ACC112 (cell line): Measurements from ENCODE around the gene ACSF3.
"Not testable (repeated sequence)": the region's sequence is repeated elsewhere in the genome, so short reads cannot be mapped to it uniquely, and the experiment has no call there.

Source experiments
- H2AFZ ChIP-seq: fragments of 200-600 bp; sonication (generic); one replicate; pipeline ENCODE4 v1.6.0; 2017; ENCODE audit warnings: antibody characterized with exemption, low read length; ENCODE audit not compliant: unreplicated experiment
- H3K27ac ChIP-seq: fragments of 200-600 bp; sonication (generic); 2 replicates; pipeline ENCODE4 v1.5.1; 2014; ENCODE audit warnings: low read depth, mild to moderate bottlenecking, antibody characterized with exemption, low read length, moderate library complexity
- H3K27me3 ChIP-seq: fragments of 200-600 bp; sonication (generic); 2 replicates; pipeline ENCODE4 v1.6.1; 2014; ENCODE audit warnings: mild to moderate bottlenecking, antibody characterized with exemption, low read length, moderate library complexity, mixed read lengths; ENCODE audit not compliant: insufficient read depth
- H3K36me3 ChIP-seq: fragments of 200-600 bp; sonication (generic); 2 replicates; pipeline ENCODE4 v1.6.1; 2016; ENCODE audit warnings: mild to moderate bottlenecking, antibody characterized with exemption, low read length, moderate library complexity, mixed read lengths; ENCODE audit not compliant: insufficient read depth
- H3K4me1 ChIP-seq: fragments of 200-600 bp; sonication (generic); one replicate; pipeline ENCODE4 v1.6.1; 2016; ENCODE audit warnings: low read length, mixed read lengths; ENCODE audit not compliant: insufficient read depth, unreplicated experiment, control insufficient read depth
- H3K4me3 ChIP-seq: fragments of 200-600 bp; sonication (generic); 2 replicates; pipeline ENCODE4 v1.5.1; 2014; ENCODE audit warnings: mild to moderate bottlenecking, low read depth, low read length
- H3K79me2 ChIP-seq: fragments of 200-600 bp; sonication (generic); one replicate; pipeline ENCODE4 v1.6.0; 2016; ENCODE audit warnings: low read length; ENCODE audit not compliant: control insufficient read depth, unreplicated experiment, insufficient read depth

The ACSF3 gene

GRCh38 chr16:89188471-89189357, 95.1 kb downstream of the ACSF3 start:
- not testable (repeated sequence) for H3K27ac ChIP-seq, H3K79me2 ChIP-seq, H3K4me1 ChIP-seq, H2AFZ ChIP-seq, H3K36me3 ChIP-seq, H3K4me3 ChIP-seq
- peaks cover 15% of the 10 kb centered on the region for H3K27me3 ChIP-seq

DNA sequence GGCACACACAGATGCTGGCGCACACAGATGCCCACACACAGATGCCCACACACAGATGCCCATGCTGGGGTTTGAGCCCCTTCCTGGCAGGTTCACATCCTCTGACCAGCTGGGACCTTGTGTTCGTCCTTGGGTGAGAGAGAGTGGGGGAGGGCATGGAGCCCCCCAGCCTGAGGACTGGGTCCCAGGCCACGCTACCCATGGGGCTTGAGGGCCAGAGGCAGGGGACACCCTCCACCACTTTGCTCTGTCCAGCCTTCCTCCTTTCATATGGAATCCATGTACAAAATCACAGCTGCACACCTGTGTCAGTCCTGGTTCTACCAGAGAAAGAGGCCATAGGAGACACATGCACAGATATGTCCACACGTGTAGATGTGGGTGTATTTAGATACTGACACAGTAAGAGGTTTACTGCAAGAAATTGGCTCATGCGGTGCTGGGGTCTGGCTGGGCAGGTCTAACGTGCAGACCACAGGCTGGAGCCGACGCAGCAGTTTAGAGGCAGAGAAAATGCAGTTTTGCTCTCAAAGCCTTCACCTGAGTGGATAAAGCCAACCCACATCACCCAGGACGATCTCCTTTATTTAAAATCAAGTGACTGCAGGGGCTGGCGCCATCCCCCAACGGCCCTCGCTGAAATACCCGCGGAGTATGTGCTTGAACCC, 95.8 kb downstream of the ACSF3 start:
- Histone ChIP-seq H2AFZ (no peak overlapping the region), H3K79me2 (no peaks in the 10 kb centered on the region), H3K36me3 (no peaks in the 10 kb centered on the region), H3K27ac (no peak overlapping the region), H3K27me3 (peaks cover 10% of the 10 kb centered on the region; the same call in 1 of the 2 replicates), H3K4me3 (no peak overlapping the region), H3K4me1 (peaks cover 2% of the 10 kb centered on the region)

DNA sequence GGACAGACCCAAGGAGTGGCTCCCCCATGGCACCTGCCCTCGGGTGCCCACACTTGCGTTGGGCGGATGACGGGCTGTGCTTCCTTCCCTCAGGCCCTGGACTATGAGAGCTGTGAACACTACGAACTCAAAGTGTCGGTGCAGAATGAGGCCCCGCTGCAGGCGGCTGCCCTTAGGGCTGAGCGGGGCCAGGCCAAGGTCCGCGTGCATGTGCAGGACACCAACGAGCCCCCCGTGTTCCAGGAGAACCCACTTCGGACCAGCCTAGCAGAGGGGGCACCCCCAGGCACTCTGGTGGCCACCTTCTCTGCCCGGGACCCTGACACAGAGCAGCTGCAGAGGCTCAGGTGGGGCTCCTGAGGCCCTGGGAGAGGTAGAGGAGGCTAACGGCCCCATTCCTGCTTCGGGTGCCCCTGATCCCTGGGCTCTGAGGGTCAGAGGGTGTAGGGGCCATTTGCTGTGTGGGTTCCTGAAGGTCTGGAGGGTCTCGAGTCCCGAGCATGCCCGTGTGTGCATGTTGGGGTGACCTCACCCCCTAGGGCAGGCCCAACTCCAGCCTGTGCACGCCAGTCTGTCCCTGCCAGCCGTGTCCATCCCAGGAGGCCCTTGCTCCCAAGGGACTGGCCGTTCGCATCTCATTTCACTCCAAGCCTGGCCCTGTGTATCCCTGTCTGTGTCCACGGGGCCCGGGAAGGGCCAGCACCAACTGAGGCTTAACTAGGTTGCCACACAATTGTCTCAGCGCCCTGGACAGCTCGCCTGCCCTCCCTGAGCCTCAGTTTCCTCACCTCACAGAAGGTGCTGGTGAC, 96.7 kb downstream of the ACSF3 start:
- Histone ChIP-seq H3K4me3 (no peak overlapping the region), H2AFZ (no peak overlapping the region), H3K4me1 (peaks cover 2% of the 10 kb centered on the region), H3K27ac (no peak overlapping the region), H3K36me3 (no peaks in the 10 kb centered on the region), H3K79me2 (no peaks in the 10 kb centered on the region), H3K27me3 (peaks cover 10% of the 10 kb centered on the region; the same call in 1 of the 2 replicates)

DNA sequence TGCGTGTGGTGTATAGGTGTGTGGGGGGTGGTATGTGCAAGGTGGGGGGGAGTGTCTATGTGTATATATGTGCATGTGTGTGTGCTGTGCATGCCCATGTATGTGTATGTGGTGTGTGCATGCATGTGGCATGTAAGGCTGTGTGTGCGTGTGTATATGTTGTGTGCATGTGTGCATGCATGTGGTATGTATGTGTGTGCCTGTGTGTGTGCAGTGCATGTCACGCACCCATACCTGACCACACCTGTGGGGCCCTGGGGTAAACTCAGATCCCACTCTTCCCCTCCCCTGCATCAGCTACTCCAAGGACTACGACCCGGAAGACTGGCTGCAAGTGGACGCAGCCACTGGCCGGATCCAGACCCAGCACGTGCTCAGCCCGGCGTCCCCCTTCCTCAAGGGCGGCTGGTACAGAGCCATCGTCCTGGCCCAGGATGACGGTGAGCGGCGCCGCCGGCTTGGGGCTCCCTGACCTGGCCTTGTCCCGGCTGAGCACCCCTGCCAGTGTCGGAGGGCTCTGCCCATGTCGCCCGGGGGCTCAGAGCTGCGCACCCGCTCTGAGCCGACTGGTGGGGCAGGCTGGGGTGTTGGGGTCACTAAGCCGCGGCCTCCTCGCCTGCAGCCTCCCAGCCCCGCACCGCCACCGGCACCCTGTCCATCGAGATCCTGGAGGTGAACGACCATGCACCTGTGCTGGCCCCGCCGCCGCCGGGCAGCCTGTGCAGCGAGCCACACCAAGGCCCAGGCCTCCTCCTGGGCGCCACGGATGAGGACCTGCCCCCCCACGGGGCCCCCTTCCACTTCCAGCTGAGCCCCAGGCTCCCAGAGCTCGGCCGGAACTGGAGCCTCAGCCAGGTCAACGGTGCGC, 97.6 kb downstream of the ACSF3 start:
- peaks cover 10% of the 10 kb centered on the region; the same call in 1 of the 2 replicates for H3K27me3 ChIP-seq
- H3K36me3 ChIP-seq = no peaks in the 10 kb centered on the region
- H3K4me1 ChIP-seq = peaks cover 2% of the 10 kb centered on the region
- H2AFZ ChIP-seq = no peak overlapping the region
- H3K27ac ChIP-seq = no peak overlapping the region
- H3K4me3 ChIP-seq = no peak overlapping the region
- no peaks in the 10 kb centered on the region for H3K79me2 ChIP-seq

DNA sequence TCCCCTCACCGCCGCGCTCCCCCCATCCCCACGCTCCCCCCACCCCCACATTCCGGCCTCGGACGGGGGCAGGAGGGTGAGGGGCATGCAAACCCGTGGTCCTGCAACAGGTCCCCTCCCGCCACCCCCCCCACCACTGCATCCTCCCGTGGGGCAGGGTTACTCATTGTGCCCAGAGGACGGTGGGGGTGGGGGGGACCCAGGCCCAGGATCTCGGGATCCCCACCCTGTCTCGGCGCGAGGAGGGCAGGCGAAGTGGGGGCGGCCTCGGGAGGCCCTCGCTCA, 98.2 kb downstream of the ACSF3 start:
- H2AFZ ChIP-seq = peak overlapping the region; percentile 85
- peak overlapping the region; percentile 81 for H3K4me3 ChIP-seq
- H3K36me3 ChIP-seq = no peaks in the 10 kb centered on the region
- H3K27ac ChIP-seq = no peak overlapping the region
- no peaks in the 10 kb centered on the region for H3K79me2 ChIP-seq
- H3K4me1 ChIP-seq = peaks cover 2% of the 10 kb centered on the region
- peaks cover 10% of the 10 kb centered on the region; the same call in 1 of the 2 replicates for H3K27me3 ChIP-seq

GRCh38 chr16:89192186-89192955, 98.7 kb downstream of the ACSF3 start:
- not testable (repeated sequence) for H3K27me3 ChIP-seq, H3K36me3 ChIP-seq, H3K79me2 ChIP-seq, H3K4me1 ChIP-seq, H3K27ac ChIP-seq
- H3K4me3 ChIP-seq = peak overlapping the region; percentile 81
- peak overlapping the region; percentile 85 for H2AFZ ChIP-seq

DNA sequence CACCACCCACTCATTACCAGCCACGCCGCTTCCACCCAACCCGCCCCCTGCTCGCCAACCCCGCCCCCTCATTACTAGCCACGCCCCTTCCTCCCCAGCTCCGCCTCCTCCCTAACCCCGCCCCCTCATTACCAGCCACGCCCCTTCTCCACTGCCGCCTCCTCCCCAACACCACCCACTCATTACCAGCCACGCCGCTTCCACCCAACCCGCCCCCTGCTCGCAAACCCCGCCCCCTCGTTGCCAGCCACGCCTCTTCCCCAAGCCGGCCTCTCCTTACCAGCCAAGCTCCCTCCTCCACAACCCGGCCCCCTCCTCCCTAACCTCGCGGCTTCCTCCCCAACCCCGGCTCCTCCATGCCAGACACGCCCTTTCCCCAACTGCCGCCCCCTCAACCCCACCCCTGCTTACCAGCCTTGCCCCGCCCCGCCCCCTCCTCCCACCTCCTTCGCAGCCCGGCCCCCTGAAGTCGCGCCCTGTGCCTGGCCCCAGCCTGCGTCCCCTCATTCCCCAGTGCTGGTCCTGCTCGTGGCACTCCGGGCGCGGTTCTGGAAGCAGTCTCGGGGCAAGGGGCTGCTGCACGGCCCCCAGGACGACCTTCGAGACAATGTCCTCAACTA, 99.4 kb downstream of the ACSF3 start:
- Histone ChIP-seq H3K27ac (no peak overlapping the region), H3K79me2 (no peaks in the 10 kb centered on the region), H3K4me3 (peak overlapping the region; percentile 57; the same call in 1 of the 2 replicates), H3K36me3 (no peaks in the 10 kb centered on the region), H3K4me1 (peaks cover 2% of the 10 kb centered on the region), H3K27me3 (peaks cover 10% of the 10 kb centered on the region; the same call in 1 of the 2 replicates), H2AFZ (no peak overlapping the region)

DNA sequence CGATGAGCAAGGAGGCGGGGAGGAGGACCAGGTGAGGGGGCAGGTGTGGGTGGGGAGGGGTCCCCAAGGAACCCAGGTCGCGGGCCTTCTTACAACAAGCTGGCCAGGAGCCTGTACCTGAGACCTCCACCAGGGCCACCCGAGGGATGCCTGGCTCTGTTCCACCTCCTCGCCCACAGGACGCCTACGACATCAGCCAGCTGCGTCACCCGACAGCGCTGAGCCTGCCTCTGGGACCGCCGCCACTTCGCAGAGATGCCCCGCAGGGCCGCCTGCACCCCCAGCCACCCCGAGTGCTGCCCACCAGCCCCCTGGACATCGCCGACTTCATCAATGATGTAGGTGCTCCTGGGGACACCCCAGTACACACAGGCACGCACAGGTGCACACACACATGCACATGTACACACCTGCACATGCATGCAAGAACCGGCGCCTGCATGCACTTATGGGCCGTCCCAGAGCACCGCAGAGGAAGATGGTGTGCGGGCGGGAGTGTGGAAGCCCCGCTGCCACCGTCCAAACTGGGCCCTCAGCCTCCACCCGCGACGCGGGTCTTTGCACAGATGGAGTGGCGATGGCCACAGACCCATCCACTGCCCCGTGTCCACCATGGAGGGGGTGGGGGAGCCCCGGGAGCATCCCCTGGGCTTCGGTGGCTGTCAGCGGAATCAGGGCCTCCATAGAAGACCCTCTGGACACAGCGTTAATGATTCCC, 100.1 kb downstream of the ACSF3 start:
- H3K4me1 ChIP-seq = peaks cover 2% of the 10 kb centered on the region
- H3K79me2 ChIP-seq = no peaks in the 10 kb centered on the region
- peaks cover 10% of the 10 kb centered on the region; the same call in 1 of the 2 replicates for H3K27me3 ChIP-seq
- H2AFZ ChIP-seq = no peak overlapping the region
- peak overlapping the region; percentile 57; the same call in 1 of the 2 replicates for H3K4me3 ChIP-seq
- no peaks in the 10 kb centered on the region for H3K36me3 ChIP-seq
- no peak overlapping the region for H3K27ac ChIP-seq
